ENCODE measurements around the gene REEP1.
"Not testable (repeated sequence)": the region's sequence is repeated elsewhere in the genome, so short reads cannot be mapped to it uniquely, and the experiment has no call there.

The REEP1 gene

GRCh38 chr2:86345783-86346370 is 8.5 kb upstream of the REEP1 start:
- not testable (repeated sequence) for DNase-seq

- no peak for DNase-seq
Observed at GRCh38 chr2:86344404-86344803, 7.0 kb upstream of the REEP1 start.

- no peak for DNase-seq
Observed at GRCh38 chr2:86342488-86342887, 5.1 kb upstream of the REEP1 start.

- no peak for DNase-seq
Observed at GRCh38 chr2:86341470-86341869, 4.0 kb upstream of the REEP1 start.

DNA sequence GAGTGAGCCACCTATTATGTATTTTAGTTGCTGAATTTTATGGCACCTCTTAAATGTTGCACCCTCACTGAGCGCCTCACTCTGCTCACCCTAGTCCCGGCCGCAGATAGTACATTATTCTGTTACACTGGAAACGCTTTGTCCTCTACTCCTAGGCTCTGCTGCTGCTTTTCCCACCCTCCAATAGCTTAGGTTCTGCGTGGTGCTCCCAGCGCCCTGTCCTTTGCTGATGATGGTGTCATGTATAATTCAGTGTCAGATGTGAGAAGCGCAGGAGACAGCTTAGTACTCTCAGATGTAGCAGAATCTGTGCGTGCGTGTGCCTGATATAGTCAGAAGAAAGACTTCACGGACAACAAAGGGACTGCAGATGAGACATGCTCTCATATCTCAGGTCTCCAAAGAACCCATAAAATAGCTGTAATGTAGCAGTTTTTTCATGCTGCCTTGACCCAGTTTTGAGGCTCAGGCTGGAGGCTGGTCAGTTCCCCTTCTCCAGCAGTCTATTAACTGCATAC is 1.4 kb upstream of the REEP1 start:
- no peak for DNase-seq

DNA sequence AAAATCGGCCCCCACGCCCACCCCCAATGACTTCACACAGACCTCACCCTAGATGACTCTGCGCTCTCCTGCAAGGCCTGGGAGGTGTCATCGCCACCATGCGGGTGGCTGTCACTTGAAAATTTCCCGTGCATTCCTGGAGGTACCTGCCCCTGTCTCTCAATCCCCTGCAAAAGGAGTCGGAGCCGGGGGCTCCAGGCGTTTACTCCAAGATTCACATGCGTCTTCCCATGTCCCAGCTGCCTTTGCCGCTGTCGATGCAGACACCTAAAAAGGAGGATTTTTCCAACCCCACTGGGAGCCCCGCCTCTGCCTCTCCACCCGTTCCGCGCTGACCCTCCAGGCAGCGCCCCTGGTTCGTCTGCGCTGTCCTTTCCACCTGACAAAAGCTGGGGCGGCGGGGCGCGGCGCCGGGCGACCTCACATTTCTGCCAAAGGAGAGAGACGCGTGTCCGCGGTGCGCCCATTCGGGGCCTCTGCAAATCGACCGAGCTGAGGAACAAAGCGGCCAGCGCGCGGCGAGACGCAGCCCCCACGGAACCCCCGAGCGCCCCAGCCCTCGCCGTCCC is 667 bp downstream of the REEP1 start:
- DNase-seq: no peak

GRCh38 chr2:86335865-86336674 is 1.4 kb downstream of the REEP1 start:
- no peak for DNase-seq

- no peak for DNase-seq
Observed at GRCh38 chr2:86333378-86333777, 4.0 kb downstream of the REEP1 start.

- no peak for DNase-seq
Observed at GRCh38 chr2:86332654-86333053, 4.8 kb downstream of the REEP1 start.

DNA sequence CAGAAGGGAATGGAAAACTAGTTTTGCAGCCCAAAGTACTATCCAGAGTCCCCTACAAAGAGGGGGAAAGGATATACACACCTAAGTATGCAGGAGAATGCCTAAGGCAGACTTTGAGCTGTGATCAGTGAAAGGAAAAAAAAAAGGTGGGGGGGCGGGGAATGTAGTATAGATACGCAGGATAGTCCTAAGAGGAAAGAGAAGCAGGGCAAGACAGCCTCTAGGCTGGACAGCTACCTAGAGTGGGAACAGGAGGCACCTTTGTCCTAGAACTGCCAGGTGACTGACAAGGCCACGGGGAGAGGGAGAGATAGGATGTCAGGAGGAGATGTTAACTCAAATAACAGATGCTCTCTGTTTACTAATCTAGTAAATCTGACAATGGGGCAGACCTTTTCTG is 6.0 kb downstream of the REEP1 start:
- no peak for DNase-seq

DNA sequence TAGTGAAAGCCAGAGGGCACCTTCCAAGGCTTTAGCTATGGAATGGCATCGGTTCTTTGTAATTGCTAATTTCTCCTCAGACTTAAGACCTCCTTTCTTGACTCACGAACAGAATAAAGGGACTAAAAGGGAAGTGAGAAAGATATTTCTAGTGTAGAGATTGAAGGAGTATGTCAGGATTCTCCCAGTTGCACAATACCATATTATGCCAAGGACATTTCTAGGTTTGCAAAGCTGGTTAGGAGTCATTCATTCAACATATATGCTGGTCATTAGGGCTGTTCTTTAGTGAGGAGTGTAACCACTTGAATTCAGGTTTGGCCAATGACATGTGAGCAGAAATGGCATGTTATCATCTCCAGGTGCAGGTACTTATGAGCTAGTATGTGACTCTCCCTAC is 7.4 kb downstream of the REEP1 start:
- DNase-seq: no peak

GRCh38 chr2:86323273-86324021 is 14.0 kb downstream of the REEP1 start:
- no peak for DNase-seq

DNA sequence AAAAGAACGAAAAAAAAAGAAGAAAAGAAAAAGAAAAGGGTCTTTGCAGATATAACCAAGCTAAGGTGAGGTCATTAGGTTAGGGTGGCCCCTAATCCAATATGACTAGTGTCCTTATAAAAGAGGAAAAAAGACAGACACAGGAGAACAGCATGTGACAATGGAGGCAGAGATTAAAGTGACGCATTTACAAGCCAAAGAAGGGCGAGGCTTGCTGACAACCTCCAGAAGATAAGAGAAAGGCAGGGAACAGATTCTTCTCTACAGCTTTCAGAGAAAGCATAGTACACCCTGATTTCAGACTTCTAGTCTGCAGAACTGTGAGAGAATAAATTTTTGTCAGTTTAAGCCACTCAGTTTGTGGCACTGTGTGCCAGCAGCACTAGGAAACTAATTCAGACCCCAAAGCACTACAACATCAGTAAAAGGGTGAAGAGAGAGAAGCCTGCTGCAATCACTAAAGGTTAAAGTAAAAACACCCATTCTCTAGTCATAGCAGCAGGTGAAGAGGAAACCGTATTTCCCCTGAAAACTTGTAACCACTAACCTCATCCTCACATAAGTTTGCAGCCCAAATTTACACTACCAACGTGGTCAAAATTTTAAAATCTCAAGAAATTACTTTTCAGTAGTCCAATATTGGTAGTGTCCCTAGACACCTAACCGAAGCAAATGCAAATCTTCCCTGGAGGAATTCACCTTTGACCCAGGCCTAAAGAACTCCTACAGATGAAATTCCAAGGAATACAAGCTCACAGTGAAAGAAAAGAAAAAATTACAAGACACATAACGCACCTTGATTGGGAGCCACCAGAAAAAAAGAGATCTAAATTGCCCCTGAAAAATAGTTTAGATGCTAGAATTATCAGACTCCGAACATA is 17.5 kb downstream of the REEP1 start:
- no peak for DNase-seq

GRCh38 chr2:86315084-86315483 is 22.3 kb downstream of the REEP1 start:
- no peak for DNase-seq

GRCh38 chr2:86314125-86314524 is 23.3 kb downstream of the REEP1 start:
- no peak for DNase-seq

DNA sequence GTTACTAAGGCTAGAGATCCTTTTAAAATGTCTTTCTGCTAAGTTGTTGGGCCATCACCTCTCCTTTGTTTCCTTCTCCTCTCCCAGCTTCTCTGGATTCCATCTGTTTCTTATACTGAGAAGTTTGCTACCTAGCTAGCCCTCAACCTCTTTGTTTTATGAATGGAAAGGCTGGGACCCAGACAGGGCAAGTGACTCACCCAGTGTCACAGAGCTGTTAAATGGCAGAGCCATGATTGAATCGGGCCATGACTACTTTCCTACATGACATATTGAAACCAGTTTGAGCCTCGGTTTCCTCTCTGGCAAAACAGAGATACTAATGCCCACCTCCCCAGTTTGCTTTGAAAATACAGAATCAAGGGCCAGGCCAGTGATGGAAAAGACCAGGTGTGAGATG is 24.1 kb downstream of the REEP1 start:
- no peak for DNase-seq

GRCh38 chr2:86311879-86312278 is 25.5 kb downstream of the REEP1 start:
- DNase-seq: no peak

GRCh38 chr2:86309966-86310365 is 27.5 kb downstream of the REEP1 start:
- DNase-seq: no peak

GRCh38 chr2:86308984-86309695 is 28.3 kb downstream of the REEP1 start:
- DNase-seq: no peak

DNA sequence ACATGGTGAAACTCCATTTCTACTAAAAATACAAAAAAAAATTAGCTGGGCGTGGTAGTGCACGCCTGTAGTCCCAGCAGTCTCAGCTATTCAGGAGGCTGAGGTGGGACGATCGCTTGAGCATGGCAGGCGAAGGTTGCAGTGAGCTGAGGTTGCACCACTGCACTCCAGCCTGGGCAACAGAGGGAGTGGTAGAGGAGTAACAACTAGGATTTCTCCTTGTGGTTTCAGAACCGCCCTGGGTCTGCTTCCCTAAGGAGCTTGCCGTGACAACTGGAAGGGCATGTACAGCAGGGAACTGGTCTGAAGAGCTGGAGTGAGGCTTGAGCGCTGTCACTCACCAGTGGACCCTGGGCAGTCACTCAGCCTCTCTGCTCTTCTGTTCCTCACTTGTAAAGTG is 29.1 kb downstream of the REEP1 start:
- no peak for DNase-seq

GRCh38 chr2:86307431-86307830 is 30.0 kb downstream of the REEP1 start:
- DNase-seq: no peak

- no peak for DNase-seq
Observed at GRCh38 chr2:86305915-86306254, 31.5 kb downstream of the REEP1 start.
